Neuronal stem cell (in vitro differentiated cells): ENCODE data around the gene TMEM218.
A peak's percentile ranks its signal among the peaks of the same experiment; 100 is the strongest.

ENCODE experiments used
- DNase-seq: peaks from one replicate; pipeline ENCODE4 v3.0.0-alpha.2; 2013; ENCODE audit warnings: low spot score
- H2AFZ ChIP-seq: one replicate; pipeline ENCODE4 v1.6.1; 2013; ENCODE audit warnings: mild to moderate bottlenecking, low read length, inconsistent platforms
- H2AK5ac ChIP-seq: 2 replicates; pipeline ENCODE4 v1.6.1; 2013; ENCODE audit warnings: low read depth, mild to moderate bottlenecking, inconsistent platforms, low read length, moderate library complexity, mixed read lengths
- H2BK120ac ChIP-seq: 2 replicates; pipeline ENCODE4 v1.6.1; 2013; ENCODE audit warnings: low read depth, mild to moderate bottlenecking, inconsistent platforms, low read length, moderate library complexity, mixed read lengths
- H2BK12ac ChIP-seq: one replicate; pipeline ENCODE4 v1.6.1; 2013; ENCODE audit warnings: low read length, inconsistent platforms
- H2BK15ac ChIP-seq: 2 replicates; pipeline ENCODE4 v1.6.1; 2013; ENCODE audit warnings: mild to moderate bottlenecking, low read length, inconsistent platforms, mixed read lengths
- H2BK5ac ChIP-seq: one replicate; pipeline ENCODE4 v1.6.1; 2013; ENCODE audit warnings: inconsistent platforms, mild to moderate bottlenecking, low read length, moderate library complexity
- H3K14ac ChIP-seq: one replicate; pipeline ENCODE4 v1.6.1; 2013; ENCODE audit warnings: low read length, inconsistent platforms
- H3K18ac ChIP-seq: 2 replicates; pipeline ENCODE4 v1.6.1; 2013; ENCODE audit warnings: low read length, inconsistent platforms
- H3K23ac ChIP-seq: 2 replicates; pipeline ENCODE4 v1.6.1; 2013; ENCODE audit warnings: low read depth, mild to moderate bottlenecking, mixed read lengths, low read length, inconsistent platforms; ENCODE audit not compliant: poor library complexity
- H3K27ac ChIP-seq: replicated peaks from 3 replicates; pipeline ENCODE4 v1.5.1; 2013; ENCODE audit warnings: low read length, inconsistent platforms
- H3K27me3 ChIP-seq, 3 experiments: 2 replicates each; pipeline ENCODE4 v1.6.1; 2013; ENCODE audit warnings: low read length in 3 of 3, mild to moderate bottlenecking in 2 of 3, inconsistent platforms in 1 of 3, low read depth in 1 of 3, mixed read lengths in 1 of 3, moderate library complexity in 1 of 3; ENCODE audit not compliant: control insufficient read depth in 3 of 3, insufficient read depth in 3 of 3
- H3K36me3 ChIP-seq, 2 donors: replicated peaks in 1 of 2; 2 replicates each; pipeline ENCODE4 v1.6.1; 2013; ENCODE audit warnings: low read length in 2 of 2; ENCODE audit not compliant: control insufficient read depth in 2 of 2, insufficient read depth in 2 of 2
- H3K4ac ChIP-seq: 2 replicates; pipeline ENCODE4 v1.6.1; 2013; ENCODE audit warnings: inconsistent platforms, mild to moderate bottlenecking, low read length, moderate library complexity
- H3K4me1 ChIP-seq, 2 donors: 1 replicate in 1 of 2; 2 replicates in 1 of 2; pipeline ENCODE4 v1.6.1; 2013; ENCODE audit warnings: low read length in 2 of 2, low read depth in 1 of 2; ENCODE audit not compliant: control insufficient read depth in 2 of 2, insufficient read depth in 1 of 2
- H3K4me2 ChIP-seq: one replicate; pipeline ENCODE4 v1.6.1; 2013; ENCODE audit warnings: mild to moderate bottlenecking, low read length, inconsistent platforms; ENCODE audit not compliant: insufficient read depth, poor library complexity, severe bottlenecking
- H3K4me3 ChIP-seq, 2 donors: 2 replicates each; pipeline ENCODE4 v1.5.1; 2013; ENCODE audit warnings: low read length in 2 of 2, mild to moderate bottlenecking in 2 of 2, inconsistent platforms in 1 of 2, moderate library complexity in 1 of 2
- H3K79me1 ChIP-seq: one replicate; pipeline ENCODE4 v1.6.1; 2013; ENCODE audit warnings: low read depth, mild to moderate bottlenecking, inconsistent platforms, low read length, moderate library complexity
- H3K9ac ChIP-seq: one replicate; pipeline ENCODE4 v1.6.1; 2013; ENCODE audit warnings: mild to moderate bottlenecking, low read depth, low read length, inconsistent platforms; ENCODE audit not compliant: poor library complexity
- H3K9me3 ChIP-seq, 2 donors: replicated peaks in 1 of 2; 2 replicates each; pipeline versions ENCODE3 to v1.6.1; 2013; ENCODE audit warnings: low read length in 2 of 2, mild to moderate bottlenecking in 2 of 2, inconsistent platforms in 1 of 2, low read depth in 1 of 2, mixed read lengths in 1 of 2, moderate library complexity in 1 of 2; ENCODE audit not compliant: control insufficient read depth in 2 of 2, insufficient read depth in 1 of 2
- H4K8ac ChIP-seq: one replicate; pipeline ENCODE4 v1.6.1; 2013; ENCODE audit warnings: low read depth, mild to moderate bottlenecking, inconsistent platforms, low read length, moderate library complexity
- H4K91ac ChIP-seq: one replicate; pipeline ENCODE4 v1.6.1; 2013; ENCODE audit warnings: low read length, low read depth, mild to moderate bottlenecking, inconsistent platforms; ENCODE audit not compliant: poor library complexity
- WGBS, 2 donors: extraction: QIAGEN DNeasy Blood & Tissue Kit; methylation state at CpG; one replicate each; pipeline ENCODE4 v1.1.7; 2013; ENCODE audit warnings: missing lambda C conversion rate in 2 of 2, mixed read lengths in 1 of 2; ENCODE audit not compliant: insufficient read length in 2 of 2, insufficient replicate concordance in 1 of 2; ENCODE audit errors: extremely low coverage in 2 of 2; 5-methylcytosine and 5-hydroxymethylcytosine counted together

Gene TMEM218

GRCh38 chr11:125146232-125146631 lies 34.8 kb upstream of the TMEM218 start:
- no peak overlapping the region for H3K27ac ChIP-seq
- H3K4me1 ChIP-seq, result peaks cover 5 to 6% of the 10 kb centered on the region in 2 donors
- no peak overlapping the region for H3K4ac ChIP-seq
- H3K18ac ChIP-seq, result no peak overlapping the region
- no peak overlapping the region for H4K8ac ChIP-seq
- H3K79me1 ChIP-seq, result no peaks in the 10 kb centered on the region
- H2BK12ac ChIP-seq, result no peak overlapping the region
- no peak overlapping the region for H2AK5ac ChIP-seq
- no peak overlapping the region for H2BK120ac ChIP-seq
- no peak overlapping the region for H2BK15ac ChIP-seq
- H4K91ac ChIP-seq, result no peak overlapping the region
- H3K14ac ChIP-seq, result no peak overlapping the region
- no peaks in the 10 kb centered on the region for H3K27me3 ChIP-seq
- no peak for DNase-seq
- H3K4me3 ChIP-seq, result no peak overlapping the region
- H3K9ac ChIP-seq, result no peak overlapping the region
- H3K36me3 ChIP-seq, result no peaks in the 10 kb centered on the region
- H2AFZ ChIP-seq, result no peak overlapping the region
- no peak overlapping the region for H2BK5ac ChIP-seq
- H3K9me3 ChIP-seq, result no peaks in the 10 kb centered on the region
- no peak overlapping the region for H3K4me2 ChIP-seq
- no CpG with 5 or more reads among the region's 1 CpG for WGBS, 2 donors
- H3K23ac ChIP-seq, result no peak overlapping the region

DNA sequence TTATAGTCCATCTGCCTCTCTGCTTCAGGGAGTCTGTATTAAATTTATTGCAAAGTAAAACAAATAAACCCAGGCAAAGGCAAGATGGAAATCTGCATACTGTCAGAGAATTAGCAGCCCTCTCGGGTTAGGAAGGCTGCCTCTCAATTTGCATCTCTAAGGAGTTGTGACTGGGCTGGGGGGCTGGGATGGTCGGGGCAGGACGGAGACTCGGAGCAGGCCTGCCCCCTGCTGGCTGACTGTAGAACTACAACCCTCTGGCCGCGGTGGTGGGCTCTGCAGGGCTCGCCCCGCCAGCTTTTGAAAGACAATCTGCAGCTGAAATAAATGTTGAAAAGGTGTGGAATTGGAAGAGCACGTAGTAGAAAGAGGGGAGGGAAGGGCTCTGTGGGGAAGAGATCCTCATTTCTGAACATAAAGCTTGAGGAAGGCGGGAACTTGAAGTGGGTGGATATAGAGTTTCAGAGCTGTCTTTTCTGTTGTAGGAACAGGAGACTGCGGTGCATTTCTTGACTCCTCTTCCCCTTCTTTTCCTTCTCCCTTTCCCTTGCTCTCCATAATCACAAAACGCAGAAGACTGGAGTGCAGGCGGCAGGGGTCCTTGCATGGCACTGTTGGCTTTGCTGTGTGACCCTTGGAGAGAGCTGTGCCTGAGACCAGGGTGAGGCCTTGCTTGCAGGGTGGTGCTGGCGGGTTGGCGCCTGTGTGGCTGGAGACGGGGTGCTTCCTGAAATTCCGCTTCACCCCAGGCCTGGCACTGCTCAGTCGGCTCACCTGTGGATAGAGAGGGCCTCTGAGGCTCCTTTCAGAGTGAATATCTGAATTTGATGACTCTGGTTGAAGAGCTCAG lies 30.5 kb upstream of the TMEM218 start:
- H3K9ac ChIP-seq, result peak overlapping the region; percentile 21
- no peak overlapping the region for H2AK5ac ChIP-seq
- no peak overlapping the region for H4K91ac ChIP-seq
- H4K8ac ChIP-seq, result no peak overlapping the region
- peaks cover 22 to 44% of the 10 kb centered on the region in 2 donors for H3K4me1 ChIP-seq
- H3K23ac ChIP-seq, result no peak overlapping the region
- peak overlapping the region; percentile 79 for H2BK15ac ChIP-seq
- peak overlapping the region; percentile 61 for H3K18ac ChIP-seq
- H3K27me3 ChIP-seq, result no peaks in the 10 kb centered on the region
- peak overlapping the region; percentile 87 for H2AFZ ChIP-seq
- no peaks in the 10 kb centered on the region for H3K79me1 ChIP-seq
- peak; percentile 71 for DNase-seq
- H3K4me3 ChIP-seq, result no peak overlapping the region
- H3K14ac ChIP-seq, result no peak overlapping the region
- H3K4me2 ChIP-seq, result no peak overlapping the region
- H2BK5ac ChIP-seq, result no peak overlapping the region
- no peak overlapping the region for H3K27ac ChIP-seq
- no peak overlapping the region for H3K4ac ChIP-seq
- H2BK120ac ChIP-seq, result no peak overlapping the region
- H2BK12ac ChIP-seq, result no peak overlapping the region
- no CpG with 5 or more reads among the region's 18 CpGs for WGBS, 2 donors
- H3K9me3 ChIP-seq, result no peaks in the 10 kb centered on the region
- no peaks in the 10 kb centered on the region for H3K36me3 ChIP-seq

DNA sequence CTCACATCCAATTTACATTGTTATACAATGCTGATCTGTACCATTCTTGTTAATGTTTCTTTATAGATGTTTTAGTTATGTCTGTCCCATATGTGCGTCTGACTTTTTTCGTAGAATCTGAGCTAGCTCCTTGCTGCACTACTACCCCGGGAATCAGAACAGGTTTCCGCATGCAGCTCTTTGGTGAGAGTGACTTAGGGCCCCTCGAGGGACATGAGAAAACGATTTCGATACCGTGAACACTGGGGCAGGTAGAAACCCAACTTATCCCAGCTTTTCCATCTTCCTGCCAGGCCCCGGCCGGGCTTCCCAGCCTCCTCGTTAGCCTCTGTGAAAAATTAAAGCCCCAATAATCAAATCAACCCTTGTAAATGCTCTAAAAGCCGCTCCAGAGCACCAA lies 29.8 kb upstream of the TMEM218 start:
- H2AFZ ChIP-seq, result peak overlapping the region; percentile 87
- no peak overlapping the region for H3K23ac ChIP-seq

DNA sequence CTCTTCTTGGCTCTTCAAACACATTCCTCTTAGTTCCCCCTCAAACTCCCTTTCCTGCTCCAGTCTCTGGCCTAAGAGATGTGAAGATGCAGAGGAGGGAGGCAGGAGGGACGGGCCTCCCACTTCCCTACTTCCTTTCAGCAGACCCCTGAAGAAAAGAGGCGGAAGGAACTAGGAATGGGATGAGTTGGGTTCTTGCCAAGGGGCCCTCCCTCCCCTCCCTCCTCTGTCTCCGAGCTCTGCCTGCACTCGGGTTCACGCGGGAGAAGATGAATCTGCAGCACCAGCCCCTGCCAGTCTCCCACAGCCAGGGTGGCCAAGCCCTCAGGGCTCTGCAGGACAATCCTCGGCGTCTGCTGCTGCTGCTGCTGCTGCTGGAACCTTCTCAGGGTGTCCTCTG lies 28.8 kb upstream of the TMEM218 start:
- H2BK12ac ChIP-seq, result no peak overlapping the region
- H3K9ac ChIP-seq, result no peak overlapping the region
- no peak overlapping the region for H2BK15ac ChIP-seq
- H3K79me1 ChIP-seq, result no peaks in the 10 kb centered on the region
- H3K4ac ChIP-seq, result no peak overlapping the region
- H3K27ac ChIP-seq, result no peak overlapping the region
- H3K9me3 ChIP-seq, result no peaks in the 10 kb centered on the region
- H3K23ac ChIP-seq, result no peak overlapping the region
- peak overlapping the region; percentile 80 for H2AFZ ChIP-seq
- H3K4me1 ChIP-seq, result peaks cover 22 to 44% of the 10 kb centered on the region in 2 donors
- DNase-seq, result no peak
- WGBS, 2 donors, result no CpG with 5 or more reads among the region's 8 CpGs
- H3K4me2 ChIP-seq, result no peak overlapping the region
- H2BK5ac ChIP-seq, result no peak overlapping the region
- H2AK5ac ChIP-seq, result no peak overlapping the region
- no peak overlapping the region for H4K91ac ChIP-seq
- no peak overlapping the region for H3K4me3 ChIP-seq
- H3K36me3 ChIP-seq, result no peaks in the 10 kb centered on the region
- H4K8ac ChIP-seq, result no peak overlapping the region
- H3K14ac ChIP-seq, result no peak overlapping the region
- H3K18ac ChIP-seq, result peak overlapping the region; percentile 45
- H3K27me3 ChIP-seq, result no peaks in the 10 kb centered on the region
- no peak overlapping the region for H2BK120ac ChIP-seq

More for the DNA sequence above, 29.8 kb upstream of the TMEM218 start:
- no peaks in the 10 kb centered on the region for H3K36me3 ChIP-seq
- WGBS, 2 donors, result no CpG with 5 or more reads among the region's 12 CpGs
- no peak overlapping the region for H3K4ac ChIP-seq
- H3K27ac ChIP-seq, result no peak overlapping the region
- H3K18ac ChIP-seq, result no peak overlapping the region
- H2BK120ac ChIP-seq, result no peak overlapping the region
- no peak overlapping the region for H3K14ac ChIP-seq
- H3K9ac ChIP-seq, result no peak overlapping the region
- no peak overlapping the region for H2BK15ac ChIP-seq
- H3K4me2 ChIP-seq, result no peak overlapping the region
- H4K8ac ChIP-seq, result no peak overlapping the region
- no peaks in the 10 kb centered on the region for H3K79me1 ChIP-seq
- DNase-seq, result no peak
- H2BK5ac ChIP-seq, result no peak overlapping the region
- no peak overlapping the region for H4K91ac ChIP-seq
- no peaks in the 10 kb centered on the region for H3K9me3 ChIP-seq
- H3K27me3 ChIP-seq, result no peaks in the 10 kb centered on the region
- H2AK5ac ChIP-seq, result no peak overlapping the region
- no peak overlapping the region for H3K4me3 ChIP-seq
- peaks cover 22 to 44% of the 10 kb centered on the region in 2 donors for H3K4me1 ChIP-seq
- H2BK12ac ChIP-seq, result no peak overlapping the region
